TTC549 (cell line): Measurements from ENCODE around the gene SEL1L3.

Source experiments
- FAIRE-seq: peaks from 2 replicates; lab custom pipeline; 2012; peaks lifted over from hg19 to GRCh38; lab: Jason Lieb, UNC

The SEL1L3 gene

DNA sequence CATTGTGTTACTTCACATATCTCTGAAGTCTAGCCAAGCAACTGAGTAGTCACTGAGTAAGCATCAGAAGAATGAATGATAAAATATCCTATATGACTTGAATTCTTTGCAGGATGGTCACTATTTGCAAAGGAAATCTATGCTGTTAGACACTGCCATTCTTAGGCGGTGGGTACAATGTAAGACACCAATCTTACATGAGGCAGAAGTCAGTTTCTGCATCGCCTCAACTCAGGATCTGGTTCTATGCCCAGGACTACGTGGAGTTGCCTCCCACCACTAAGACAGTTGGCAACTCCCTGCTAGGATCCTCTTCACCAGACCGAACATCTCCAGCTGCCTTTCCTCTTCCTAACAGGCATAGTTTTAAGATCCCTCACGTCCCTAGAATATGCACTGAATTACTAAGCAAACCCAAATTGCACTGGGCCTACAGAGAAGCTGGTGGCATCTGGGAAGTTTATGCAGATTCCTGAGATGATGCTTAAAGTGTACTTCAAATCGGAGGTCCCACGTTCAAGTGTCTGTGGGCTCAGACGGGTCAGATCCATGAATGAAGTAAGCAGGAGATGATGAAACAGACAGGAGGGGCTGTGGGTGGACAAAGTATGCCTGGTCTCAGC, 45.6 kb downstream of the SEL1L3 start:
- FAIRE-seq = no peak

DNA sequence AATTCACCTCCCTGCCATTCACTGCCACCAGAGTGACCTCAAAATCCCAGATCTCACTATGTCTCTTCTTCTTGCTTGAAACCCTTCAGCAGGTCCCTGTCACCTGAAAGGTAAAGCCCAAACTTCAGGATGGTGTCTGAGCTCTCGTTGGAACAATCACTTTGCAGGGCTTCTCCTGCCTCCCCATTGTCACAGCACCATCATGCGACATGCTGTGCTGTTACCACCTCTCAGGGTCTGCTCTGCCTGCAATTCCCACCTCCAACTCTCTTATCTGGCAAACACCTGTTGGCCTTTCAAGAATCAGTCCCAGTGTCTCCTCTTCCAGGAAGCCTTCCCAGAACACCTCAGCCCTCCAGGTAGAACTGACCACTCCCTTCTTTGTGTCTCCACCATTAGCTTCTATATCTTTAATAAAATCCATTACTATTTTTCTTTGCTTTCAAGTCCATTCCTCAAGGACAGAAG, 46.2 kb downstream of the SEL1L3 start:
- FAIRE-seq = no peak

DNA sequence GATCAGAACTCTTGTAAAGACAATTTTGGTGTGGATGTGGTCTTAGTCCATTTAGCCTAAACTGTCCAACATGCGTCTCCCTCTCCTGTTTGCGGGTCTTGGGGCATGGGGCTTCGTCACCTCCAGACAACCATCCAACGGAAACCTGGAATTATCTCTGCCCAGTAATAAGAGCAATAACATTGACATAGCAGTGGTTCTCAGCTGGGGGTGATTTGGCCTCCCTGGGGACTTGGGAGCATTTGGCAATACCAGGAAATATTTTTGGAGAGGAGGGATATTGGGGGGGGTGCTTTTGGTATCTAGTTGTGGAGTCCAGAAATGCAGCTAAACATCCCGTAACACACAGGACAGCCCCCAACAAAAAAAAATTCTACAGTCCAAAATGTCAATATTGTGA, 47.2 kb downstream of the SEL1L3 start:
- FAIRE-seq = no peak

GRCh38 chr4:25814301-25815136, 48.3 kb downstream of the SEL1L3 start:
- FAIRE-seq = no peak

GRCh38 chr4:25813448-25814106, 49.2 kb downstream of the SEL1L3 start:
- FAIRE-seq = no peak

GRCh38 chr4:25811841-25812240, 50.9 kb downstream of the SEL1L3 start:
- FAIRE-seq = no peak

- no peak for FAIRE-seq
Measured at GRCh38 chr4:25811374-25811690, 51.5 kb downstream of the SEL1L3 start.

GRCh38 chr4:25810461-25811373, 52.1 kb downstream of the SEL1L3 start:
- FAIRE-seq = no peak

DNA sequence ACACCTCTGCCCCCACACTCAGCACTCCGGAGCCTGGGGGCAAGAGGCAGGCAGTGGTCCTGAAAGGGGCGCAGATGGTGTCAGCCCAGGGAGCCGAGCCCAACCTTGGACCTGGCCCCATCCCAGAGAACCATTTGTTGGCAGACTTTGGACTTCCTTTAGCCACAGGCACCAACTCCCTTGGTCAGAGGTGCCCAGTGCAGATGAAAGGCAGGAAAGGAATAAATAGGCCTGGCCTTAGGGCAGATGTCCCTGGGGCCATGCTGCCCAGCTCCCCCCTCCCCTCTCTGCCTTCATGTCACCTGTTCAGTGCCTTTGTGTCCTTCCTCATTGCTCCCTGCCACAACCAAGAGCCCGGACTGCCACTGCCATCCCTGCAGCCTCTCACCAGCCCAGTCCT, 52.8 kb downstream of the SEL1L3 start:
- no peak for FAIRE-seq

DNA sequence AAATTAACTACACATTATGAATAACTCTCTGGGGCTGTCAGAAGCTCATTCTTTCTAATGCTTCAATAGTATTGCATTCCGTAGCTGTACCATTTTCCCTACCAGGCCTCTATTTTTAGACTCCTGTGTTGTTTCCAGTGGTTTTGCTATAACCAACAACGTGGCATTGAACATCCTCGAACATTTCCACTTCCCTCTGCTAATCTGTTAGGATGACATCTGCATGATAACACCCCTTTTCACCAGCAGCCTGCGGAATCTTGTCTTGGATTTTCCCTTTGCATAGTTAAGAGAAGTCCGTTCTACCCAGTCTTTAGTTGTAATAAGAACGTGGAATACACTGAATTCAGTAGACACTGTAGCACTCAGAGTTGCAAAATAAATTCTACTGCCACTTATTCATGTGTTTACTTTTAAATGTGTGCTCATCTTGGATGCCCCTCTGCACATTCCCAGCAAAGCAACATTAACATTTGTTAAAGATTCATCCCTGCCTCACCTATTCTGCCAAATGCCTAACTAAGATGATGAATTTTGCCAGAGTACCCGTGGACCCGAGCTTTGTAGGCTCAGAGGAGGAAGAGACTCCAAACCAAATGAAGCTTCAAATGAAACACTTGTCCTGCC, 55.6 kb downstream of the SEL1L3 start:
- FAIRE-seq = no peak

DNA sequence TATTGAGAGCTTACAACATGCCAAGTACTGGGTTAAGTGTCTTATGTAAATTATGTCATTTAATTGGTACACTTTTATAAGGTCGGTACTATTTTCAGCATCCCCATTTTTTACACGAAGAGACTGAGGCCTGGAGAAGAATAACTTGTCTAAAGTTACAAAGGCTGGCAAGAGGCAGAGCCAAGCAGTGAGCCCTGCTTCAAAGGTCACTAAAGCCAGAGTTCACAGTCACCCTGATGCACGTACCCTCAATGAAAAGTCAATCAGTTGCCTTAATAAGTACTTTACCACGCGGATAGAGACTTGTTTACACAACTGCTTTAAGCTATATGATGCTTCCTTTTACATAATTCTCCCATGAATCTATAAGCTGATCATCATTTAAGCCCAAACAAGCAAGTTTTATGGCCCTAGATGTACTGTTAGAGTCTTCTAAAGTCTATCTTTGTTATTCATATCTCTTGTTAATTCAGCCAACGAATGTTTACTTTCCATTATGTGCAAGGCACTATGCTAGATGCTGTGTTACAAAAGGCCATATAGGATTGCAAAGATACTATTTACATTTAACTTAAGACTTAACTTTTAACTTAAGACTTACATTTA, 57.4 kb downstream of the SEL1L3 start:
- no peak for FAIRE-seq

GRCh38 chr4:25803720-25804225, 59.0 kb downstream of the SEL1L3 start:
- no peak for FAIRE-seq

DNA sequence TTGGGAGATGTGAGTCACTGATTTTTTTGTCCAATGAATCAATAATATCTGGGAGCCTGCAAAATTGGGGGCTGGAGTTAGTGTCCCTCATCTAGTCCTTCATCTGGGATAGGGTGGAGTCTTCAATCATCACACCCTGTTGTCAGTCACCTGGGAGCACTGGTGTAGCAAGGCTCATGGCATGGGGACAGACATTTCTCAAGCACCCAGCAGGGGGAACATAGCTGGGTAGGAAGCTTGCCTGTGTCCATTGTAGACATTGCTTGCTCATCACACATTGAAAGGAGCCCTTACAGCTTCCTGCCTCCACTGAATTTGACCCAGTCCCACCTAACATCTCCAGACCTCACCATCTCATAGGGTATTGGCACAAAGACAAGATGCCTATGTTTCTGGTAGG, 61.2 kb downstream of the SEL1L3 start:
- FAIRE-seq = no peak

- no peak for FAIRE-seq
Measured at GRCh38 chr4:25800245-25800644, 62.5 kb downstream of the SEL1L3 start.

GRCh38 chr4:25799522-25799921, 63.3 kb downstream of the SEL1L3 start:
- FAIRE-seq = no peak

DNA sequence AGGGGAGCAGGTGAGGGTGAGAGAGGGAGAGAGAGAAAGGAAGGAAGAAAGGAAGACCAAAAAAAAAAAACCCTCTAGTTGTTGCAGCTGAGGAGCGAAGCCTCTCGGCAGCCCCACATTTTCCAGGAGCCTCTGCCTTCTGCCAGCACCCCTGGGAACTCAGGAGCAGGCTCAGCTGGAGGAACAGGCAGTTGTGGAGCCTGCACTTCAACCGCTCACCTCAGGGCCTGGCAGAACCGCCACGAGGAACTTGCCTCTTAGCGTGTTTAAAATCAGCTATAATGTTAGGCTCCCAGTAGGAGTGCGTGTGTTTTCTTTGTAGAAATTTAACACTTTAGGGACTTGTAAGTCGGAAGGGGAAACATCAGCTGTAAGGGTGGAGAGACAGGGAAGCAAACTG, 65.7 kb downstream of the SEL1L3 start:
- no peak for FAIRE-seq

DNA sequence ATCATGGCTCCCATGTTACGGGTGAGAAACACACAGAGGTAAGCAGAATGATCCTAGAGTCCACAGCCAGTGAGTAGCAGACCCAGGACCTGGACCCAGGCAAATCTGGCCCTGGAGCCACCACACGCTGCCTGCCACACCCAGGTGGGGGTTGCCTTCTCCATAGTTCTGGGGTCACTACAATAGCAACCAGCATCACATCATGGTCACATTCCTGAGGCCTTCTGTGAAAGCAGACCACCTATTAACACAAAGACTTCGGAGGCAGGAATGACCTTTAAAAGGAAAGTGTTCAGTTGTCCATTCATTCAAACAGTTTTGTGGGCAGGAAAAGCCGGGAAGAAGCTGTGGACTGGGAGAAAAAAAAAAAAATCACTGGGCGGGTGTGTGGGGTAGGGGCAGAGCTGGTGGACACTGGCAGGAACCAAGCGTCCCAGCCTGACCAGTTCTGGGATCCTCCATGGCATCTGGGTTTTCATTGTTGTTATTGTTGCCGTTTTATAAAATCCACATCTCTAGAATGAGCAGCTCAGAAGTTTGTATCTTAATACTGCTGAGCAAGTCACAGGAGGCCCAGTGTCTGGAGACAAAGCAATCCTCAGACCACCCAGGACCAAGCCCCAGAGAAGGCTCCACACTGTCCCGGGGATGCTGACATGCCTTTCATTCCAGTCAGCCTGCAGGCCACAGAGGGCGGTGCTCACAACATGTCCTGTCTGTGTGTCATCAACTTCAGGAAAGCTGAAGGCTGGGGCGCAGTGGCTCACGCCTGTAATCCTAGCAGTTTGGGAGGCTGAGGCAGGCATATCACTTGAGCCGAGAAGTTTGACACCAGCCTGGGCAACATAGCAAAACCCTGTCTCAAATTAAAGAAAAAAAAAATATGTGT, 67.0 kb downstream of the SEL1L3 start:
- no peak for FAIRE-seq

- no peak for FAIRE-seq
Measured at GRCh38 chr4:25795091-25795490, 67.7 kb downstream of the SEL1L3 start.

DNA sequence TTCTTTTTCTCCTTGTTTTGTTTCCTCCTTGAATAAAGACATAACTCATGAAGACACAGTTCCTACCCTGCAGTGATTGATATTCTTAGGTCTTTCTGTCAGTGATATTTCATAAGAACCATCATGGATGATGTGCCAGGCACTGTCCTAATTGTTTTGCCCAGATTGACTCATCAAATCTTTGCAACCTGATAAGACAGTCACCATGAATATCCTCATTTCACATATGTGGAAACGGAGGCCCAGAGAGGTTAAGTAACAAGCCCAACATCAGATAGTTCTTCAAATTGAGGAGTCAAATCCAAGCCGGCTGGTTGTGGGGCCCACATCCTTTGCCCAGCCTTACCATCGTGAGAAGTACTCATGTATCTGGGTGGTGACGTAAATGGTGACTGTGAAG, 69.9 kb downstream of the SEL1L3 start:
- no peak for FAIRE-seq

GRCh38 chr4:25792200-25792791, 70.5 kb downstream of the SEL1L3 start:
- no peak for FAIRE-seq
